T47D (cell line): ENCODE measurements around the gene NBEAL1.
"Not testable (repeated sequence)": the region's sequence is repeated elsewhere in the genome, so short reads cannot be mapped to it uniquely, and the experiment has no call there.

Experiments
- DNase-seq, 2 experiments: peaks; one replicate each; pipeline versions ENCODE4 v3.0.0 to v3.0.0-alpha.2; 2011 to 2012; ENCODE audit warnings: low read depth in 1 of 2, low spot score in 1 of 2
- JUND ChIP-seq: IDR thresholded peaks from 2 replicates; pipeline ENCODE4 v1.6.1; 2012; ENCODE audit warnings: low read depth
- in situ Hi-C: cut with HindIII; loops from 2 replicates; pipeline ENCODE4 v1.10.0; 2016; ENCODE audit warnings: low sequenced_read_pairs, low pct_unique_long_range_greater_than_20kb

Gene NBEAL1

DNA sequence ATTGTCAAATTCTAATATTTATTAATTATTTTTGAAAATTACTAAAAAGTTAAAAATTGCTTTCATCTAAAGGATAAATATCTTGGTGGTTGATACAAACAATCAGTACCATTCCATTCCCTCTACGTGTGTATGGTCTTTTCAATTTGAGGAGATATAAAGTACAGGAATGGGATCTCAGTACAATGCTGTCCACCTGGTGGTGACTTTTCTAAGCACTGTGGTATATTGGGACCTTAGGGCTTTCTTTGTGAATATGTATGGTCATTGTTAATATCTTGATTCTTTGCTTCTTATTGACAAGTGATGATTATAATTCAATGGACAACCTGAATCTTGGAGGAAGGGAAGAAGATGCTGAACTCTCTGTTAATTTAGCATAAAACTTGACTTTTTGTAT is 83.1 kb downstream of the NBEAL1 start:
- peak in 1 of 2 experiments; percentile 23 for DNase-seq
- in situ Hi-C loops, result no loop called here
- TF ChIP-seq JUND, result no peak

DNA sequence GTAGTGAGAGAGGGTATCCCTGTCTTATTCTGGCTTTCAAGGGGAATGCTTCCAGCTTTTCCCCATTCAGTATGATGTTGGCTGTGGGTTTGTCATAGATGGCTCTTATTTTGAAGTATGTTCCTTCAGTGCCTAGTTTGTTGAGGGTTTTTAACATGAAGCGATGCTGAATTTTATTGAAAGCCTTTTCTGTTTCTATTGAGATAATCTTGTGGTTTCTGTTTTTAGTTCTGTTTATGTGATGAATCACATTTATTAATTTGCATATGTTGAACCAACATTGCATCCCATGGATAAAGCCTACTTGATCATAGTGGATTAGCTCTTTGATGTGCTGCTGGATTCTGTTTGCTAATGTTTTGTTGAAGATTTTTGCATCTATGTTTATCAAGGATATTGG is 87.7 kb downstream of the NBEAL1 start:
- in situ Hi-C loops, DNase-seq: not testable (repeated sequence)

DNA sequence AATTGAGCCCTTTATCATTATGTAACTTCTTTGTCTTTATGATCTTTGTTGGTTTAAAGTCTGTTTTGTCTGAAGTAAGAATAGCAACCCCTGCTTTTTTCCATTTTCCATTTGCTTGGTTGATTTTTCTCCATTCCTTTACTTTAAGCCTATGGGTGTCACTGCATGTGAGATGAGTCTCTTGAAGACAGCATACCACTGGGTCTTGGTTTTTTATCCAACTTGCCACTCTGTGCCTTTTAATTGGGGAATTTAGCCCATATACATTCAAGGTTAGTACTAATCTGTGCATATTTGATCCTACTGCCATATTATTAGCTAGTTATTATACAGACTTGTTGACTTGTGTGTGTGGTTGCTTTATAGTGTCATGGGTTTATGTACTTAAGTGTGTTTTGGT is 89.6 kb downstream of the NBEAL1 start:
- DNase-seq, result no peak
- TF ChIP-seq JUND, result no peak
- in situ Hi-C loops, result no loop called here

DNA sequence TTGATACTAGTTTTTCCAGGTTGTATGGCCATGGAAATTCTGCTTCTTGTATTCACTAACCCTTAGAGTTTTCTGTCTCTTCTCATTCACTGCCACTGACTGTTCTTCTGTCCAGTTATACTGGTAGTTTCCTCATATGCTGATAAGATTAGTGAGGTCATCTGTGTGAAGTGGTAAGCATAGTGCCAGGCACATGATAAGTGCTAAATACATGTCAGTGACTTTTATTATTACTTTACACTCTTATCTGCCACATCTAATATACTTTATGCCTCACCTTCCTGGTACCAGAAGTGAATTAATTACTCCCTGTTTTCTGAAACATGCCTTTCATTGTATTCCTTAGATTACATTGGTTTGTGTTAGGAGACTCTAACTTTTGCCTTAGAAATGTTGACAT is 91.3 kb downstream of the NBEAL1 start:
- TF ChIP-seq JUND, result no peak
- no peak for DNase-seq
- in situ Hi-C loops, result no loop called here

DNA sequence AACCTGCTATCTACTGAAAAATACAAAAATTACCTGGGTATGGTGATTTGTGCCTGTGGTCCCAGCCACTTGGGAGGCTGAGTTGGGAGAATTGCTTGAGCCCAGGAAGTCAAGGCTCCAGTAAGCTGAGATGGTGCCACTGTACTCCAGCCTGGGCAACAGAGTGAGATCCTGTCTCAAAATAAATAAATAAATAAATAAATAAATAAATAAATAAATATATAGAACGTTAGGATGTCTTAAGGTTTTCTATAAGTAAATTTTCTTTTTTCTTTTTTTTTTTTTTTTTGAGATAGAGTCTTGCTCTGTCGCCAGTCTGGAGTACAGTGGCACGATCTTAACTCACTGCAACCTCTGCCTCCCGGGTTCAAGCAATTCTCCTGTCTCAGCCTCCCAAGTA is 95.8 kb downstream of the NBEAL1 start:
- in situ Hi-C loops, DNase-seq: not testable (repeated sequence)

DNA sequence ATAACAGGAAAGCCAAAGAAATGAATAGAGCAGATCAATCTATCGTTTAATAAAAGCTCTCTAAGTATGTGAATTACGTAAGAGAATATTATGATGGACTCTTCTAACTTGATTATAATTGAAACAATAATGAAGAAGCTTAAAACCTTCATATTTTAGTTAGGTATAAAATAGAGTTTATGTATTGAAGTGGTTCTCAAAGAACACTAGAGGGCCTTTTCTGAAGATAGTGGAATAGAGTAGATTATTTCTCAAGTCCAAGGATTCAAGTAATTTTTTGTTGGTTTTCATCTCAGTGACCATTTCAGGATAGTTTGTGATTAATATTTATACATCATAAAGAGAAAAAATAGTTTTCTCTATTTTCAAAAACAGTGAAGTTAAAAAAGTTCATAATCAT is 97.7 kb downstream of the NBEAL1 start:
- in situ Hi-C loops, result no loop called here
- TF ChIP-seq JUND, result no peak
- DNase-seq, result no peak

DNA sequence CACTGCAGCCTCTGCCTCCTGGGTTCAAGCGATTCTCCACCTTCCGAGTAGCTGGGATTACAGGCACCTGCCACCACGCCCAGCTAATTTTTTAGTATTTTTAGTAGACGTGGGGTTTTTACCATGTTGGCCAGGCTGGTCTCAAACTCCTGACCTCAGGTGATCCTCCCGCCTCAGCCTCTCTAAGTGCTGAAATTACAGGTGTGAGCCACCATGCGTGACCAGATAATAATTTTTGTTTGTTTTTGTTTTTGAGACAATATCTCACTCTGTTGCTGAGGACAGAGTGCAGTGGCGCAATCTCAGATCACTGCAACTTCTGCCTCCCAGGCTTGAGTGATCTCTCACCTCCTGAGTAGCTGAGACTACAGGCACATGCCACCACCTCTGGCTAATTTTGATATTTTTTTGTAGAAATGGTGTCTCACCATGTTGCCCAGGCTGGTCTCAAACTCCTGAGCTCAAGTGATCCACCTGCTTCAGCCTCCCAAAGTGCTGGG is 100.6 kb downstream of the NBEAL1 start:
- in situ Hi-C loops, result not testable (repeated sequence)

DNA sequence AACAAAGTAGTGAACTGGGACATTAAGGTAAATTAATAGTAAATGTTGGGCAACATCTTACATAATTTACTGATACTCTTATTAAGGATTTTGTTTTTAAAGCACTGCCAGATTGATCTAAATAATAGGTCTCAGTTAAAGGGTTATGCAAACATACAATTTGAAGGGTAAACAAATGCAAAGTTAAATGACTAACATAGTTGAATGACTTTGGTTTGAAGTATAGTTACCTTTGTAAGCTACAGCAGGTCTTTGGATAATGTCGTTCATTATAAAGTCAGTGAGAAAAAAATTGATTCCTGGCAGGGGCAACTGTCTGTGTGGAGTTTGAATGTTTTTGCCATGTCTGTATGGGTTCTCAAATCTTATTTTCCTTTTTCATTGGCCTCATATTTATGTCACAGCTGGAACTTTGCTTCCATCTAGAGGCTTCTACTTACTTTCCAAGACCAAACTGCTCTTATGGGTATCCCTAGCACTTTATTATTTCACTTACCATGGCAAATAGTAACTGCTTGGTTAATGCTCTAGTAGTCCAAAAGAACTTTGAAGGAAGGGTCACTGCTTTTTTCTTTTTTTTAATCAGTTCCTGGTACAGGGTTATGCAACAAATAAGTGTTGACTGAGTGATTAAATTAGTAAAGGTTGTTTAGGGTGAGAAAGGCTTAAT is 107.8 kb downstream of the NBEAL1 start:
- DNase-seq, result peak in 1 of 2 experiments; percentile 30
- in situ Hi-C loops, result no loop called here
- TF ChIP-seq JUND, result no peak

More for the DNA sequence above, 100.6 kb downstream of the NBEAL1 start:
- not testable (repeated sequence) for DNase-seq

DNA sequence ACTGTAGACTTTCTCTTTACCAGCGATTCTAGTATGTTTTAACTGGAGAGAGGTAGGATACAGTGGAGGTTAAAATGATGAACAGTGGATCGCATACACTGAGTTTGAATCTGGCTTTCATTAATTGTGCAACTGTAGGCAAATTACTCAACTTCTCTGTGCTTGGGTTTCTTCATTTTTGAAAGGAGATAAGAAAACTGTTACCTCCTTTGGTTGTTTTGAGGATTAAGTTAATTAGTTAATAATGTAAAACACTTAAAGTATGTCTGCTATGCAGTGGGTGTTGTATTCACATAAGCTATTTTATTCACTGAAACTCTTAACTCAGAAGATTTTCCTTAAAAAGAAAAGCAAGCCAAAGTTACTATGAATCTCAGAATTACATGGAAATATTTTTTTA is 112.3 kb downstream of the NBEAL1 start:
- in situ Hi-C loops, result no loop called here
- no peak for DNase-seq
- no peak for TF ChIP-seq JUND

DNA sequence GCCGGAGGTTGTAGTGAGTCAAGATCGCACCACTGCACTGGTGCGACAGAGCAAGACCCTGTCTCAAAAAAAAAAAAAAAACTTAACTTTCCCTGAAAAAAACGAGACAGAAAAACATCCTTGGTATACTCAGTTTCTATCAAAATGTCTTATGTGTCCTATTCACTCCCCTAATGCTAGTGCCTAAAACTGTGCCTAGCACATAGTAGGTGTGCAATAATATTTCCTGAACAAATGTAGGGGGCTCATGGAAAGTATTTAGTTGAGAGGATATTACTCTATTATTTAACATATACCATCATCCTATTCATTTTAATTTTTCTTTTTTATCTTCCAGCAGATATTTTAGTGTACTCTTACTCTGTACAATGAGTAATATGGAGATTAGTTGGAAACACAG is 120.4 kb downstream of the NBEAL1 start:
- DNase-seq, result no peak
- TF ChIP-seq JUND, result no peak
- in situ Hi-C loops, result no loop called here

DNA sequence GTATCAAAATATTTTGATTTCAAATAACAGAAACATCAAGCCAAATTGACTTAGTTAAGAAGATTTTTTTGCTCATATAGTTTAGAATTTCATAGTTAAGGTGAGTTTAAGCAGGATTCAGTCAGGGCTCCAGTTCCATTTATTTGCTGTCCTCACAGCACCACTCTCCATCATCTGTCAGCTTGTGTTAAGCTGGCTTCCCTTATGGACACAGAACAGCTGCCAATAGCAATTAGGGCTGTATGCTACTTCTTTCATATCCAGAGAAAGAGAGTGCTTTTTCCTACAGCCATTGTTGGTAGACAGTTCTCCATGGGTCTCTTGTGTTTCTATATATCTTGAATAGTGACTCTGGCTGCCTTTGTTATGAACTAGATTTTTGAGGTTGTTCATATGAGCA is 128.7 kb downstream of the NBEAL1 start:
- no peak for TF ChIP-seq JUND
- DNase-seq, result no peak
- in situ Hi-C loops, result no loop called here

DNA sequence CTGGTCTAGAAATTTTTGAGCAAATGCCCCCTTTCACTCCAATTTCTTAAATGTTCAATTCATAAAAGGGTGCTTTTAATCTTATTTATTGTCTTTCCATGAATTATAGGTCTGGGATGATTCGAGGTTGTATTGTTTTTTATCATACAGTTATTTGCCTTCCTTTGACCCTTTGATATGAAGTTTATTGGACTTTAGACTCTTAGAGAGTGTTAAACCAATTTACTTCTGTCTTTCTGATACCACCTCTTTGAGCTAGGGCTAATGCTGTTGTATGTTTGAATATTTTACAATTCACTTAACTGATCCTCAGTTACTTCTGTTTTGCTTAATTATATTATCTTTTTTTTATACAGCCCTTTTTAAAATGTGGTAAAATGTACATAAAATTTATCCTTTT is 134.5 kb downstream of the NBEAL1 start:
- TF ChIP-seq JUND, result no peak
- no peak for DNase-seq
- in situ Hi-C loops, result no loop called here

DNA sequence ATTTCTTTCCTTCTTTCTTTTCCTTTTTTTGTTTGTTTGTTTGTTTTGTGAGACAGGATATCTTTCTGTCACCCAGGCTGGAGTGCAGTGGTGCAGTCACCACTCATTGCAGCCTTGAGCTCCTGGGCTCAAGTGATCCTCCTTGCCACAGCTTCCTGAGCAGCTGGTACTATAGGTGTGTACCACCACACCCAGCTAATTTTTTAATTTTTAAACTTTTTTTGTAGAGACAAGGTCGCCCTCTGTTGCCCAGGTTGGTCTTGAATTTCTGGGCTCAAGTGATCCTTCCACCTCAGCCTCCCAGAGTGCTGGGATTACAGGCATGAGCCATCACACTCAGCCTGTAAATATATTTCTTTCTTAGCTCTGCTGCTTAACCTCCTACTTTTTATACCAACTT is 140.7 kb downstream of the NBEAL1 start:
- TF ChIP-seq JUND, result no peak
- in situ Hi-C loops, result no loop called here
- DNase-seq, result no peak

DNA sequence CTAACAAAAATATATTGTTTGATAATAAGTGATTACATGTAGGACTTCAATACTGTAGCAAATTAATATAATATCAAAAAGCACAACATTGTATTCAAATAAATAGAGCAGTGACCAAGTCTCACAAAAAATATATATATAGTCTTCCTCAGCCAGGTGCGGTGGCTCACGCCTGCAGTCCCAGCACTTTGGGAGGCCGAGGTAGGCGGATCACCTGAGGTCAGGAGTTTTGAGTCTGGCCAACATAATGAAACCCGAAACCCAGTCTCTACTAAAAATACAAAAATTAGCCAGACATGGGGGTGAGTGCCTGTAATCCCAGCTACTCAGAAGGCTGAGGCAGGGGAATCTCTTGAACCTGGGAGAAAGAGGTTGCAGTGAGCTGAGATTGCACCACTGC is 148.0 kb downstream of the NBEAL1 start:
- in situ Hi-C loops, DNase-seq: not testable (repeated sequence)
